Measurements from ENCODE around the gene UCN3. TPM values are rescaled to one million over a fixed set of nuclear protein-coding genes. Genes with fewer than 3 reads are reported as not detected.

Gene UCN3
- total RNA-seq, 1 donor: not detected

GRCh38 chr10:5362873-5363272, 1.9 kb upstream of the UCN3 start:
- Histone ChIP-seq H3K4me2 (ENCODE audit: insufficient read depth, low read length) (no peak overlapping the region), H3K79me2 (ENCODE audit: insufficient read depth, low read length) (no peaks in the 10 kb centered on the region), H3K9me3 (ENCODE audit: low read depth, low read length) (no peaks in the 10 kb centered on the region), H2AFZ (ENCODE audit: low read length) (no peak overlapping the region), H3K4me1 (ENCODE audit: insufficient read depth, low read length) (no peaks in the 10 kb centered on the region), H4K20me1 (ENCODE audit: insufficient read depth, low read length) (no peaks in the 10 kb centered on the region), H3K36me3 (ENCODE audit: insufficient read depth, low read length) (no peaks in the 10 kb centered on the region), H3K27ac (ENCODE audit: low read depth, low read length) (no peak overlapping the region), H3K4me3 (ENCODE audit: insufficient read depth, low read length) (no peak overlapping the region), H3K27me3 (ENCODE audit: insufficient read depth, low read length) (peaks cover 62% of the 10 kb centered on the region)
- DNase-seq (ENCODE audit: insufficient read length, low spot score, missing footprints): no peak
- no peak for TF ChIP-seq CTCF (IDR thresholded peaks at IDR 0.05; ENCODE audit: extremely low read depth, low read depth, low read length)

DNA sequence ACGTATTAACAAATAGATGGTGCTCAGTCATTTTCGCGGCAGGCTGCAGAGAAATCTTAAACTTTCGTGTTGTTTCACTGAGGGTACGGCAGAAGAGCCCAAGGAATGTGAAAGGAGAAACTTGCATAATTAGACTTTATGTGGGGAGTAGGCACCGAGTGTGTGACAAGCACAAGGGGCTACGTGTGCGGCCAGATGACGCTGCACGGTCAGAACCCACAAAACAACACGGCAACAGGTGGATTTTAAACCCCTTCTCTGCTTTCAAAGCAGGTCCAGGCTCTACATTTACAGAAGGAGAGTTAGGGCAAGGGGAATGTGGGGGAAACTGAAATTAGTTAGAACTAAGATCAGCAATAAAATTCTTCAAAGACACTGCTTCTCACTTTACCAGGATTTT, 392 bp upstream of the UCN3 start:
- DNase-seq (ENCODE audit: insufficient read length, low spot score, missing footprints): no peak
- Histone ChIP-seq H3K27ac (ENCODE audit: low read depth, low read length) (no peak overlapping the region), H4K20me1 (ENCODE audit: insufficient read depth, low read length) (no peaks in the 10 kb centered on the region), H3K4me1 (ENCODE audit: insufficient read depth, low read length) (no peaks in the 10 kb centered on the region), H3K27me3 (ENCODE audit: insufficient read depth, low read length) (peaks cover 48% of the 10 kb centered on the region), H3K9me3 (ENCODE audit: low read depth, low read length) (no peaks in the 10 kb centered on the region), H2AFZ (ENCODE audit: low read length) (no peak overlapping the region), H3K4me2 (ENCODE audit: insufficient read depth, low read length) (no peak overlapping the region), H3K36me3 (ENCODE audit: insufficient read depth, low read length) (no peaks in the 10 kb centered on the region), H3K79me2 (ENCODE audit: insufficient read depth, low read length) (no peaks in the 10 kb centered on the region), H3K4me3 (ENCODE audit: insufficient read depth, low read length) (no peak overlapping the region)
- TF ChIP-seq CTCF (IDR thresholded peaks at IDR 0.05; ENCODE audit: extremely low read depth, low read depth, low read length): no peak

DNA sequence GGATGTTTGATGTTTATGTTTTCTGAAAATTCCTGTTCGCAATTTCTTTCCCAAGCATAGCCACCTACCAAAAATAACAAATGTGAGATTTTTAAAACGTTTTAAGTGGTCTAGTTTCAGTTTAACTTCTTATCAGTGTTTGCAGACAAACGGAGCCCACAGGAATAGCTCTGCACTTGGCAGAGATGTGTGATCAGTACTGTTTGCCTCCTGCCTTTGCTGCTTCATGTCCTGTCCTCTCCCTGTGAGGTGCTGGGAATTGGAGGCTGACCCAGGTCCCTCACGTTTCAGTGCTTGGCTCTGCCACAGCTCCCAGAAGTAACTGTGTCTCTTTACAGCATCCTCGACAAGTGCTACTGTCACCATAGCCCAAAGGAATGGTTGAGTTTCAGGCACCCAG, 1.2 kb downstream of the UCN3 start:
- Histone ChIP-seq H2AFZ (ENCODE audit: low read length) (no peak overlapping the region), H3K9me3 (ENCODE audit: low read depth, low read length) (no peaks in the 10 kb centered on the region), H3K4me2 (ENCODE audit: insufficient read depth, low read length) (no peak overlapping the region), H3K4me3 (ENCODE audit: insufficient read depth, low read length) (no peak overlapping the region), H4K20me1 (ENCODE audit: insufficient read depth, low read length) (no peaks in the 10 kb centered on the region), H3K27me3 (ENCODE audit: insufficient read depth, low read length) (peaks cover 38% of the 10 kb centered on the region), H3K79me2 (ENCODE audit: insufficient read depth, low read length) (no peaks in the 10 kb centered on the region), H3K27ac (ENCODE audit: low read depth, low read length) (no peak overlapping the region), H3K4me1 (ENCODE audit: insufficient read depth, low read length) (no peaks in the 10 kb centered on the region), H3K36me3 (ENCODE audit: insufficient read depth, low read length) (no peaks in the 10 kb centered on the region)
- no peak for DNase-seq (ENCODE audit: insufficient read length, low spot score, missing footprints)
- no peak for TF ChIP-seq CTCF (IDR thresholded peaks at IDR 0.05; ENCODE audit: extremely low read depth, low read depth, low read length)

DNA sequence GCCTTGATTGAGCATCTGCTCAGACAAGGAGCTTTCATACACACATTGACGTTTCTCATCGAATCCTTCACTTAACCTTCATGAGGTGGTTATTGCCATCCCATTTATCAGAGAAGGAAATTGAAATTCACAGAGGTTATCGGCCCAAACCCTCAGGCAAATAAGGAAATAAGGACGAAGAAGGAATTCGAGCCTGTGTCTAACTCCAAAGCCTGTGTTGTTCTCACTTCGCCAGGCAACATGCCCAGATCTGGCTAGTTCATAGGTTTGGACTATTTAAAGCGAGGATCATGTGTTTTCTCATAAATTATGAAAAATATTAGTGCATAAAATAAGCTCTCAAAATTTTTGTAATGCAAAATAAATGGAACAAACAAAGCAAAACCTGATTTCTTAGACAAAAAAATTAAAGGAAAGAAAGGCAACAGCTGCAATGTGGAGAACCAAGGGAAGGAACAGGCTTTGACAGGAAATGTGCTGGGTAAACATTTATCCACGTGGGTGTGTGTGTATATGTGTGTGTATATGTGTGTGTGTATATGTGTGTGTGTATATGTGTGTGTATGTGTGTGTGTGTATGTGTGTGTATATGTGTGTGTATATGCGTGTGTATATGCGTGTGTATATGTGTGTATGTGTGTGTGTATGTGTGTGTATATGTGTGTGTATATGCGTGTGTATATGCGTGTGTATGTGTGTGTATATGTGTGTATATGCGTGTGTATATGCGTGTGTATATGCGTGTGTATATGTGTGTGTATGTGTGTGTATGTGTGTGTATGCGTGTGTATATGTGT, 4.8 kb downstream of the UCN3 start:
- no peak for DNase-seq (ENCODE audit: insufficient read length, low spot score, missing footprints)
- Histone ChIP-seq H4K20me1 (ENCODE audit: insufficient read depth, low read length) (no peaks in the 10 kb centered on the region), H3K4me1 (ENCODE audit: insufficient read depth, low read length) (no peaks in the 10 kb centered on the region), H3K4me3 (ENCODE audit: insufficient read depth, low read length) (no peak overlapping the region), H3K27me3 (ENCODE audit: insufficient read depth, low read length) (peaks cover 17% of the 10 kb centered on the region), H3K79me2 (ENCODE audit: insufficient read depth, low read length) (no peaks in the 10 kb centered on the region), H3K9me3 (ENCODE audit: low read depth, low read length) (no peaks in the 10 kb centered on the region), H3K4me2 (ENCODE audit: insufficient read depth, low read length) (no peak overlapping the region), H3K27ac (ENCODE audit: low read depth, low read length) (no peak overlapping the region), H2AFZ (ENCODE audit: low read length) (no peak overlapping the region), H3K36me3 (ENCODE audit: insufficient read depth, low read length) (no peaks in the 10 kb centered on the region)
- no peak for TF ChIP-seq CTCF (IDR thresholded peaks at IDR 0.05; ENCODE audit: extremely low read depth, low read depth, low read length)
